SH-SY5Y (cell line): ENCODE measurements around the gene KIF14.

Experiments used
- GATA2 ChIP-seq: IDR thresholded peaks from 2 replicates; pipeline ENCODE4 v1.6.1; 2011; ENCODE audit warnings: mild to moderate bottlenecking, low read depth, low read length
- GATA3 ChIP-seq: IDR thresholded peaks from 2 replicates; pipeline ENCODE4 v1.6.1; 2011; ENCODE audit warnings: low read depth, mild to moderate bottlenecking, low read length, moderate library complexity

DNA sequence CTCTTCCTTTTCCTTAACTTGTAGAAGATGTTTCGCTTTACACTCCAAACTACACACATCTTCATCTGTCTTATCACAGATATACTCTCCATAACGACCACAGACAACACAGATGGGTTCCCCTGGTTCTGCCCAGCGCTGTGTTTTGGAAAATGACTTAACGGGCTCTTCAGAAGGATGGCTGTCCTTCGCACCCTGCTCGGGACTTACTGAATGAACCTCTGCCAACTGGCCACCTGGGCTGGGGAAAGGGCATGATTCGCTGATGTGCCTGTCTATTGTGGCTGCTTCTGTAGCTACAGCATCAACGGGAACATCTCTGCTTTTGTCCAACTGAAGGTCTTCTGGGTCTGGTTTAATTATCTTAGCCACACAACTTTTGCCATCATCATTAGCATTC, 45.8 kb upstream of the KIF14 start:
- TF ChIP-seq GATA2 (no peak), GATA3 (no peak)
